ENCODE measurements around the gene SET. TPM values are rescaled to one million over a fixed set of nuclear protein-coding genes. Genes with fewer than 3 reads are reported as not detected.

SET gene
- total and polyA plus RNA-seq, 2 of the 13 experiments (the other 11 are each of a cell fraction or from before 2014, with no cell fraction given) = 94.2 to 611 TPM

GRCh38 chr9:128654481-128654880, 34.5 kb upstream of the SET start:
- BruUV-seq (replicated peaks) = no TSS peak
- in situ Hi-C loops (cut with HindIII; ENCODE audit: extremely low pct_ligation_motif_present, low pct_unique_long_range_greater_than_20kb) (no loop called here), intact Hi-C loops (cut with micrococcal nuclease; ENCODE audit: unreplicated experiment) (no loop called here)
- H3K4me1 ChIP-seq (ENCODE audit: insufficient read depth, low read length) = peaks cover 5% of the 10 kb centered on the region; the same call in 1 of the 2 replicates
- ChIA-PET POLR2A (interaction anchor here (2.9 kb wide), 1 partner anchor 19 kb away, joined by 12 read pairs; no protein-coding TSS in a partner anchor), CTCF (ENCODE audit: low intra/inter-chr PET ratio, low total read pairs) (no interaction called here)
- H3K27me3 ChIP-seq (ENCODE audit: control insufficient read depth in 1 of 2, insufficient read depth in 2 of 2, low read length in 2 of 2) = no peaks in the 10 kb centered on the region
- H3K4me2 ChIP-seq (ENCODE audit: low read depth, low read length) = no peak overlapping the region
- H2AFZ ChIP-seq (ENCODE audit: low read length) = no peak overlapping the region
- no peak overlapping the region for H3K4me3 ChIP-seq (replicated peaks in 1 of 3; ENCODE audit: insufficient read depth in 1 of 3, low read depth in 2 of 3, low read length in 3 of 3)
- ATAC-seq = no peak
- no peak overlapping the region for H3K9ac ChIP-seq (ENCODE audit: insufficient read depth, low read depth, low read length)
- DNase-seq (ENCODE audit: low spot score) = no peak
- H4K20me1 ChIP-seq (ENCODE audit: insufficient read depth, low read length) = no peaks in the 10 kb centered on the region
- no peaks in the 10 kb centered on the region for H3K36me3 ChIP-seq (replicated peaks in 1 of 2; ENCODE audit: control insufficient read depth in 1 of 2, insufficient read depth in 2 of 2, low read length in 2 of 2)
- H3K27ac ChIP-seq (ENCODE audit: extremely low read length, insufficient read depth, low read length) = no peak overlapping the region
- TF ChIP-seq ZSCAN21 (CRISPR knock-in tag; IDR thresholded peaks at IDR 0.05; ENCODE audit: borderline replicate concordance) = no peak
- TF ChIP-seq ZNF142 (CRISPR knock-in tag; IDR thresholded peaks at IDR 0.05) = no peak
- TF ChIP-seq ZBTB8A (CRISPR knock-in tag; IDR thresholded peaks at IDR 0.05; ENCODE audit: borderline replicate concordance, low read depth) = no peak
- no peak for TF ChIP-seq AGO1 (IDR thresholded peaks at IDR 0.05; ENCODE audit: low read depth, low read length, poor library complexity, severe bottlenecking)
- TF ChIP-seq, protein P1, sequence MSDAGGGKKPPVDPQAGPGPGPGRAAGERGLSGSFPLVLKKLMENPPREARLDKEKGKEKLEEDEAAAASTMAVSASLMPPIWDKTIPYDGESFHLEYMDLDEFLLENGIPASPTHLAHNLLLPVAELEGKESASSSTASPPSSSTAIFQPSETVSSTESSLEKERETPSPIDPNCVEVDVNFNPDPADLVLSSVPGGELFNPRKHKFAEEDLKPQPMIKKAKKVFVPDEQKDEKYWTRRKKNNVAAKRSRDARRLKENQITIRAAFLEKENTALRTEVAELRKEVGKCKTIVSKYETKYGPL (CRISPR knock-in tag; IDR thresholded peaks at IDR 0.05) = no peak
- TF ChIP-seq BORCS8-MEF2B (CRISPR knock-in tag; IDR thresholded peaks at IDR 0.05) = no peak
- TF ChIP-seq ZNF24 (IDR thresholded peaks at IDR 0.05) = no peak
- TF ChIP-seq, protein P2, sequence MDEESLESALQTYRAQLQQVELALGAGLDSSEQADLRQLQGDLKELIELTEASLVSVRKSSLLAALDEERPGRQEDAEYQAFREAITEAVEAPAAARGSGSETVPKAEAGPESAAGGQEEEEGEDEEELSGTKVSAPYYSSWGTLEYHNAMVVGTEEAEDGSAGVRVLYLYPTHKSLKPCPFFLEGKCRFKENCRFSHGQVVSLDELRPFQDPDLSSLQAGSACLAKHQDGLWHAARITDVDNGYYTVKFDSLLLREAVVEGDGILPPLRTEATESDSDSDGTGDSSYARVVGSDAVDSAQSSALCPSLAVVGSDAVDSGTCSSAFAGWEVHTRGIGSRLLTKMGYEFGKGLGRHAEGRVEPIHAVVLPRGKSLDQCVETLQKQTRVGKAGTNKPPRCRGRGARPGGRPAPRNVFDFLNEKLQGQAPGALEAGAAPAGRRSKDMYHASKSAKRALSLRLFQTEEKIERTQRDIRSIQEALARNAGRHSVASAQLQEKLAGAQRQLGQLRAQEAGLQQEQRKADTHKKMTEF (CRISPR knock-in tag; IDR thresholded peaks at IDR 0.05) = no peak
- no peaks in the 10 kb centered on the region for H3K9me3 ChIP-seq (ENCODE audit: low read length)
- no peaks in the 10 kb centered on the region for H3K79me2 ChIP-seq (ENCODE audit: insufficient read depth, low read length)
- no peak for FAIRE-seq
- 94% methylated on average over 1 of the region's 1 CpG for WGBS (ENCODE audit: low lambda C conversion rate)
